Inflammatory macrophage treated with lipopolysaccharide for 4 hours (primary cell): ENCODE results near the gene UBE4B.

ENCODE experiments used
- DNase-seq: peaks from one replicate; pipeline ENCODE4 v3.0.0-alpha.2; 2020

UBE4B gene

DNA sequence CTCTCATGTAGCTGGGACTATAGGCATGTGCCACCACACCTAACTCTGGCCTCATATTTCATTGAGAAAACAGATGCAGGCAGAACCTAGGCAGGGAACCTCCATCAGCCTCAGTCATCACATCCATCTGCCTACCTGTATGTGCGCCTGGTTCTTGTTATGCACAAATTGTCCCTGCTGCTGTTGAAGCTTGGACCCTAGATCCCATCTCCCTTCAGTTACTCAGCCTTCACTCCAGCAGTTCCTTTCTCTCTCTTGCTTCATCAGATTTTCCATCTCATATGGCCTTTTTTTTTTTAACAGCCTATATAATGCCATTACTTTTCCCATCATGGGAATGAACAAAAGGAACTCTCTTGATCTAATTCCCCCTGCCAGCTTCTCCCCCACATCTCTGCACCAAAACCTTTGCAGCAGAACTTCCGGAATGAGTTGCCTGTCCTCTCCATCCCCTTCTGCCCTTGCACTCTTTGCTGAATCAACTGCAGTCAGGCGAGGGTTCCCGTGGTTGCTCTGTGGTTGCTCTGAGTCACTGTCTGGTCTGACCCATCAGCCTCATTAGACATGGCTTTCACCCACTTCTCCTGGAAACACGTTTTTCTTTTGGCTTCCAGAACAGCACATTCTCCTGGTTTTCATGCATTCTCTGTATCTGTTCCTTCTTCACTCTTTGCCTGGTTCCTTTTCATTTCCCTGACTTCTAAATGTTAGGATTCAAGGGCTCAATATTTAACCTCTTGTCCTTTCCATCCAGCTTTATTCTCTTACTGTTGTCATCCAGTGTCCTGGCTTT, 41.5 kb downstream of the UBE4B start:
- peak; percentile 92 for DNase-seq

DNA sequence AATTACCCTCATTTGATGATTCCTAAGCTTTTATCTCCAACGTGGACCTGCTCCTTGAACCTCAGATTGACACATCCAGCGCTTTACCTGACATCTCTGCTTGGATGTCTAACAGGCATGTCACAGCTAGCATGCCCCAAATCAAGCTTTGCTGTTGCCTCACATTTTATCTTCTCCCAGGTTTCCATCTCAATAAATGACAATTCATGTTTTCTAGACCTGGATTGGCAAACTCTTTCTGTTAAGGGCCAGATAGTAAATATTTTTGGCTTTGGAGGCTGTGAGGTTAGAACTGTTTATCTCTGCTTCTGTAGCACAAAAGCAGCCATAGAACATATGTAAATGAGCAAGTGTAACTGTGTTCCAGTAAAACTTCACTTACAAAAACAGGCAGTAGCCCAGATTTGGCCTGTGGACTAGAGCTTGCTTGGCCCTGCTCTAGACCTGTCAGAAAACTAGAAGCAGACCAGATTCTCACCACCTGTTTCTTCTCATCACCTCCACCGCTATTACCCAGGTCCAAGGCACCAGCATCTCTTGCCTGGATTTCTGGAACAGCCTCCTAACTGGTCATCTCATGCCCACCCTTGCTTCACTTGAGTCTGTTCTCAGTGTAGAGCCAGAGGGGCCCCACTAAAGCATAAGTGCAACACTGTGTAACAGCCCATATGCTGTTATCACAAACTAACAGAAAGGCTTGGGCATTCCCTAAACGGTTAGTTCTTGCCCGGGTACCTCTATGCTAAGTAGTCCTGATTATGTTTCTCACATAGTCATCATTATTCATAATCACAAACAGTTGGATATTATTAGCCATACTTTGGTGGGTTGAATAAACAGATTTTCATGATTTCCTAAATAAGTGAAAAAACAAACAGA, 42.3 kb downstream of the UBE4B start:
- DNase-seq = no peak

DNA sequence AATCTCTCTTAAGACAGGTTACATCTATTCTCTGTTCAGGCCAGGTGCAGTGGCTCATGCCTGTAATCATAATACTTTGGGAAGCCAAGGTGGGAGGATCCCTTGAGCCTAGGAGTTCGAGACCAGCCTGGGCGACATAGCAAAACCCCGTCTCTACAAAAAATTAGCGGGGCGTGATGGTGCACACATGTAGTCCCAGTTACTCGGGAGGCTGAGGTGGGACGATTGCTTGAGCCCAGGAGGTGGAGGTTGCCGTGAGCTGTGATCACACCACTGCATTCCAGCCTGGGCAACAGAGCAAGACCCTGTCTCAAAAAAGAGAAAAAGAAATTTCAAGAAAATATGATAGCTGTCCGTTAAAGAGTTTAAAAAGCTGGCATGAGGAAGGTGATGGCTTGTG, 43.0 kb downstream of the UBE4B start:
- no peak for DNase-seq

DNA sequence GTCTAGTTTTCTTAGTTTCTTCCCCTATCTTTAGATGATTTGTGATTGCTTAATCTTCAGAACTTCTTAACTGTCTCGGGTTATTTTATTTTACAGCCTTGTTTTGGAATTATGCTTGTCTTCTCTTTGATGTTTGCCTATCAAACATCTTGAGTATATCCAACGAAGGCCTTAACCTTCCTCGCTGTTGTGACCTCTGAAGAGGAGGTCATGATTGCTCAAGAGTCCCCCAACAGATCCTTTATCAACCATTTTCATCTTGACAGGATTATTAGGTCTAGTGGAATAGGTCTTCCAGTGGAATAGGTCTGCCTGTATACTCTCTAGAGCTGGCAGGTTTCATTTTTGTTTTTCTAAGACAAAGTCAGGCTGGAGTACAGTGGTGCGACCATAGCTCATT, 45.7 kb downstream of the UBE4B start:
- no peak for DNase-seq

DNA sequence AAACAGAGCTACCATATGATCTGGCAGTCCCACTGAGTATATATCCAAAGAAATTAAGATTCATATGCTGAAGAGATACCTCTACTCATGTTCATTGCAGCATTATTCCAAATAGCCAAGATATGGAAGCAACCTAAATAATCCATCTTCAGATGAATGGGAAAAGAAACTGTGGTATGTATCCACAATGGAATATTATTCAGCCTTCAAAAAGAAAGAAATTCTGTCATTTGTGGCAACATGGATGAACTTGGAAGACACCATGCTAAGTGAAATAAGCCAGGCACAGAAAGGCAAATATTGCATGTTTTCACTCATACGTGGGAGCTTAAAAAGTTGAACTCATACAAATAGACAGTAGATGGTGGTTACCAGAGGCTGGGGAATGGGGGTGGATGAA, 47.8 kb downstream of the UBE4B start:
- no peak for DNase-seq

DNA sequence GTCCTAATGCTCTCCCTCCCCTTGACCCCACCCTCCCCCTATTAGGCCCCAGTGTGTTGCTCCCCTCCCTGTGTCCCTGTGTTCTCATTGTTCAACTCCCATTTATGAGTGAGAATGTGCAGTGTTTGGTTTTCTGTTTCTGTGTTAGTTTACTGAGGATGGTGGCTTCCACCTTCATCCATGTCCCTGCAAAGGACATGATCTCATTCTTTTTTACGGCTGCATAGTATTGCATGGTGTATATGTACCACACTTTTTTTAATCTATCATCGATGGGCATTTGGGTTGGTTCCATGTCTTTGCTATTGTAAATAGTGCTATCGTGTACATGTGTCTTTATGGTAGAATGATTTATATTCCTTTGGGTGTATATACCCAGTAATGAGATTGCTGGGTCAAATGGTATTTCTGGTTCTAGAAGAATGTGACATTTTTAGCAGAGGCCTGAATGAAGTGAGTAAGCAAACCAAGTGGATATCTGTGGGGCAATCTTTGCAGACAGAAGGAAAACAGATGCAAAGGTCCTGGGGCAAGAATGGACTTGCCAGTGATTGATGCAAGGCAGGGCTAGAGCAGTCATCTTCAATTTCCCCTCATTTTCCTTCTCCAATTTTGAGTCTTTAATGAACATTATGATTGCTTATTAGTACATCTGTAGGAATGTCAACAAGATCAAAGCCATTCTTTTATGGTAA, 50.2 kb downstream of the UBE4B start:
- DNase-seq = peak; percentile 63

DNA sequence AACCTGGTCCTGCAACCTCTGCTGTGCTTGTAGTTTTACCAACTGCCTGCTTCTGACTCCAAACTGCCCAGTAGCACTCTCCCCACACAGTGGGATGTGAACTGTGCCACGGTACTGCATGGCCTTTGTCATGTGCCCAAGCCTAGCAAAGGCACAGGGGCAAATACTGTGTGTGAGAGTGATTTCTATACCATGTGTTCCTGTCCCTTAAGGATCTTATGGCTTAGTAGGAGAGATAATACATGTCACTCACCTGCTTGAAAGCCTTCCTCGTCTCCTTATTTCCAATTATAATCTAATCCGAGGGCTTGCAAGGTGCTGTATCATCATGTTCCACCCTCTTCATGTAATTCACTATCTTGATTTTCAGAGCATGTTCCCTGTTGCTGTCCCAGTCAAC, 51.3 kb downstream of the UBE4B start:
- no peak for DNase-seq

DNA sequence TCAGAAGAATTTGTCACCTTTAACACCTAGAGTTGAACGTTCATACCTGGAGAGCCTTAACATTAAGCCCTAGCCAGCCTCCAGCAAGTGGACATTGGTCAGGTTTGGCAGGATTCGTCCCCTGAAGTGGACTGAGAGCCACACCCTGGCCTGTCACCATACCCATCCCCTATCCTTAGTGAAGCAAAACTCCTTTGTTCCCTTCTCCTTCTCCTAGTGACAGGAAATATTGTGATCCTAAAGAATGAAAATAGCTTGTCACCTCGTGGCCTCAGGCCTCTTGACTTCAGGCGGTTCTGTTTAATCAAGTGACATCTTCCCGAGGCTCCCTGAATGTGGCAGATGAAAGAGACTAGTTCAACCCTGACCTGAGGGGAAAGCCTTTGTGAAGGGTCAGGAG, 52.3 kb downstream of the UBE4B start:
- no peak for DNase-seq

DNA sequence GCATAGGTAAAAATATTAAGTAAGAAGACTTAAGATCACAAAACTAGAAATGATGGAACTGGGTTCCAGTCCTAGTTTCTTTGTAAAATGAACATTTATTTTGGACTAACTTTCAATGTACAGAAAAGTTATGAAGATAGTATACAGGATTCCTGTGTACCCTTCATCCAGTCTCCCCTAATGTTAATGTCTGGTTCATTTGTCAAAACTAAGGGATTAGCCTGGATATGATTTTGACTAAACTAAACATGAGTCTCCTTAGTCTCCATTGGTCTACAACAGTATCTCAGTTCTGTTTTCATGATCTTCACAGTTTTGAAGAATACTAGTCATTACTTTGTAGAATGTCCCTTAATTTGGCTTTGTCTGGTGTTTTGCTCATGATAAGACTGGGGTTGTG, 54.5 kb downstream of the UBE4B start:
- no peak for DNase-seq

DNA sequence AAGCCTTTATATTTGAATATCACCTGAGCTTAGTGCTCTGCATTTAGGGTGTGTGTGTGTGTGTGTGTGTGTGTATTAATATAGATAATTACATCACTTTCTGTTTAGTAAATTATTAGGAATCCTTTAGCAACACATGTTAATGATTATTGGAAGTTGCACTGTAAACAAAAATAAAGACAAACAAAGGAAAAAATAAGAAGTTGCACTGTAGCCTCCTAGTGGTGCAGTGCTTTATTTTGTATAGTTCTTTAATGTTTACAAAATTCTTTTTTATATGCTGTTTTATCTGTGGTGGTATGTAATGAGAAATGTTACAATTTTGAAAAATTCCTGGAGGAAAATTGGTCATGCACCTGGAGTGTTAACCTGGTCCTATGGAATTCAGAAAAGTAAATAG, 69.2 kb downstream of the UBE4B start:
- no peak for DNase-seq

DNA sequence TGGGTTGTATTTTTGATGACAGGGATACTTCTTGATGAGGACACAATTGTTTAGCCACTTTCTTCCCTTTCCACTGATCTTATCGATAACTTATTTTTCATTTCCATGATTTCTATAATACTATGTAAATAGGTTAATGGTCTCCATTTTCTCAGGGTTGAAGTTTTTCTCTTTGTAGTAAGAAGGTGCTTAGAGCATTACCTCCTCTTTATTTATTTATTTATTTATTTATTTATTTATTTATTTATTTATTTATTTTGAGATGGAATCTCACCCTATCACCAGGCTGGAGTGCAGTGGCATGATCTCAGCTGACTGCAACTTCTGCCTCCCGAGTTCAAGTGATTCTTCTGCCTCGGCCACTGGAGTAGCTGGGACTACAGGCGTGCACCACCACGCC, 70.4 kb downstream of the UBE4B start:
- no peak for DNase-seq

DNA sequence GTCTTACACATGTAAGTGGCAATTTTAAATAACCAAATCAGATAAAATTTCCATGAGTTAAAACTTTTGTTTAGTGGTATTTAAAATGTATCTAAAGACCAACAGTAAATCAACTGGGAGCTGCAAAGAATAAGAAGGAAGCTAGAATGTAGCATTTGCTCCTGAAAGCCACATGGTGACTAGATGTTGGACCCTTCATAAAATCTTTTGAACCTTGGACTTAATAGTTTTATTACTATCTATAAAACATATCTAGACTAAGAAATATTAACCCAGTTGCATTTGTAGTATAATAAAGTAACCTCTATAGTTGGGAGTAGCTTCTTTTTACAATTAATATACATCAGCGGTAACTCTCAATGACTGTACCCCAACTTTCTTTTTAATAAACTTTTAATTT, 72.1 kb downstream of the UBE4B start:
- DNase-seq = no peak

DNA sequence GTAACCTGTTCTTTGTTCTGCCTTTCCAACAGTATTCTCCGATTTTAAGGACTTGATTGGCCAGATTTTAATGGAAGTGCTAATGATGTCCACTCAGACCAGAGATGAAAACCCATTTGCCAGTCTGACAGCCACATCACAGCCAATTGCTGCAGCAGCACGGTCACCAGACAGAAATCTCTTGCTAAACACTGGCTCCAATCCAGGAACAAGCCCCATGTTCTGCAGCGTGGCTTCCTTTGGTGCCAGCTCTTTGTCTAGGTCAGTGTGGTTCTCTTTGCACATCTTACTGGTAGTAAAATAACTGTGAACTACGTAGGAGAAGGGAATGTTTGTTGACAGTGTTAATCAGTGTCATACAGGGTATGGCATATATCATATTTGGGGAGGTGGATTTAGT, 72.7 kb downstream of the UBE4B start:
- no peak for DNase-seq

DNA sequence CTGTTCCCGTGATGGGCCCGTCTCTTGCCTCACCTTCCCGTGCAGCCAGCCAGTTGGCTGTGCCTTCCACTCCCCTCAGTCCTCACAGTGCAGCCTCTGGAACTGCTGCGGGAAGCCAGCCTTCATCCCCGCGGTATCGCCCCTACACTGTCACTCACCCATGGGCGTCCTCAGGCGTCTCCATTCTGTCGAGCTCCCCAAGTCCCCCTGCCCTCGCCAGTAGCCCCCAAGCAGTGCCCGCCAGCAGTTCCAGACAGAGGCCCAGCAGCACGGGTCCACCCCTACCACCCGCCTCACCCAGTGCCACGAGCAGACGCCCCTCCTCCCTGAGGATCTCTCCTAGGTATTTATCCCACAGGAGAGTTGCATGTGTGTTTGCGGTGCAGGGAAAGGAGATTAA, 73.5 kb downstream of the UBE4B start:
- no peak for DNase-seq

DNA sequence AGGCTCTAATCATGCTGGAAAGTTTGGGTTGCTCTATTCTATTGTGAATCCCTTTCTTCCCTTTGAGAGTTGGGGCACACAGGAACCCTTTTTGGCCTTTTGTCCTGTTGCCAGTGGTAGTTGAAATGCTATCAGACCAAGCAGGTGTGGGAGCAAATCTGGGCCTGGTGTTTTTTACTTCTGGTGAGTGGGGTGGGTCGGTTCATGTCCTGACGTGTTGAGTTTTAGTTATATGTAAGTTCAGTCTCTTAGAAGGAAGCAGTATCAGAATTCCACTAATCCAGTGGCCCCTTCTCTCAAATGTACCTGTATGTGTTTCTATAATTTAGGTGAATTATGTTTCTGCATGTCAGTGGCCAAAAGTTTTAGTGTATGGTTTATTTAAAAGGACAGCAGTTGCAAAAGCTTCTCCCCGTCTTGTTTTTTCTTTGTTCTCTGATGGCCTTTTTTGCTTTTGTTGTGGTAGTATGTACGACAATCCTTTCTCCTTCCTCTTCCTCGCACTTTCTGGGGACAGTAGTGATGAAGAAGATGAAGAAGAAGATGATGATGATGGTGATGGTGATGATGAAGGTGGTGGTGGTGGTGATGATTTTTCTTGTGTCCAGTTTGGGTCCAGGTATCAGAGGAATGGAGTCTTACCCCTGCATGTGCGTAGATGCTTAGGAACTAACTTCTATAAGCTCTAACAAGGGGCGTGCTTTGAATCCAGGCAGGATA, 74.2 kb downstream of the UBE4B start:
- no peak for DNase-seq

DNA sequence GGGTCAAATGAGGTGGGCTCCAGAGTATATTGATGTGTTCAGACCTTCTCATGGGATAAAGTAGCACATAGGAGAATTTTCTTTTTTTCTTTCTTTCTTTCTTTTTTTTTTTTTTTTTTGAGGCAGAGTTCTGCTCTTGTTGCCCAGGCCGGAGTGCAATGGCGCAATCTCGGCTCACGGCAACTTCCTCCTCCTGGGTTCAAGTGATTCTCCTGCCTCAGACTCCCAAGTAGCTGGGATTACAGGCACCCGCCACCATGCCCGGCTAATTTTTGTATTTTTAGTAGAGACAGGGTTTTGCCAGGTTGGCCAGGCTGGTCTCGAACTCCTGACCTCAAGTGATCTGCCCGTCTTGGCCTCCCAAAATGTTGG, 74.7 kb downstream of the UBE4B start:
- DNase-seq = peak; percentile 12

DNA sequence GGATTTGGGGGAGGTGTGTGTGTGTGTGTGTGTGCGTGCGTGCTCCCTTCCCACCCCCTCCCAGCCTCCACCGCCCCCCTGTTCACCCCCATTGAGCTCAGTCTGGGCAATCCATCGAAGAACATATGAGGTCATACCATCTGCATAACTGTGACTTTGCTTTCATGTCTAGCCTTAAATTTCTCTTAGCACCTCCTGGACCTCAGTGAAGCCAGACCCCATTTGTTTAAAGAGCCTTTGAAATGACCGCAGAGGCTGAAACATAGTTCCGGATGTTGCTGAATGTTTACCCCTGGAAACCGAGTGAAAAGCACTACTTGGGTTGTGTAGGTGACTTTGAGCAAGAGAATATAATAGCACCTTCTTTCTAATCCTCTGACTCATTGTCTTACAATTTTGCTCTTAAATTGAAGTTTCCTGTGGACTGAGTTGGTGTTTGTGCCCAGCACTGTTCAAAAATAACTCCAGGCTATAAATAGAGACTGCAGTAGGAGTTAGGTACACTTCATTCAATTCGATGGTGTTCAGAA, 75.4 kb downstream of the UBE4B start:
- DNase-seq = no peak

DNA sequence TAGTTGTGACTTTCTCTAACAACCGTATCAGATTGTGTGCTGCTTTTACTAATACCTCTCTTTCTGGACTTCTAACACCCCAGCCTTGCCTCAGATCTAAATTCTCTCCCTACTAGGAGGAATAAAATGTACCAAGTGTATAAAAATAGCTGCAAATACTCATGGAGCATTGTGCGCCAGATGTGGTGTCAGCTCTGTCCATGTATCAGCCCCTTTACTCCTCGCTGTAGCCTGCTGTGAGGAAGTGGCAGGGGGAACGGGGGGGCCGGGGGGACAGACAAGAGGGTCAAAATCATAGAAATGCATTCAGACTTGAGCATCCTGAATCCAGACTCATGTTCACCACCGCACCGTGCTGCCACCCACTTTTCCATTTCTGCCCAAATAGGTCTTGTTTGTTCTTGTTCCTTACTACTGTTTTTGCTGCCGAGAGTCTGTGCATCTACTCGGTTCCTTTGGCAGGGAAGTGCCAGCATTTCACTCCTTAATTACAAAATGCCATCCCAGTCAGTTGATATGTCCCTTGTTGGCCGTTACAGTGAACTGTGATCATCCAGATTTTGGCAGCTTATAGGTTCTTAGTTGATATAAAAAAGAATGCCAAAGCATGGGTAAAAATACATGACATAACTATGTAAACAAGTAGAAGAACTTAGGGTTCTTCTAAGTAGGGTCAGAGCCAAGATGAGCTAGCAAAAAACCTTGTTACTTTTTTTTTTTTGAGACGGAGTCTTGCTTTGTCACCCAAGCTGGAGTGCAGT, 76.4 kb downstream of the UBE4B start:
- DNase-seq = no peak

DNA sequence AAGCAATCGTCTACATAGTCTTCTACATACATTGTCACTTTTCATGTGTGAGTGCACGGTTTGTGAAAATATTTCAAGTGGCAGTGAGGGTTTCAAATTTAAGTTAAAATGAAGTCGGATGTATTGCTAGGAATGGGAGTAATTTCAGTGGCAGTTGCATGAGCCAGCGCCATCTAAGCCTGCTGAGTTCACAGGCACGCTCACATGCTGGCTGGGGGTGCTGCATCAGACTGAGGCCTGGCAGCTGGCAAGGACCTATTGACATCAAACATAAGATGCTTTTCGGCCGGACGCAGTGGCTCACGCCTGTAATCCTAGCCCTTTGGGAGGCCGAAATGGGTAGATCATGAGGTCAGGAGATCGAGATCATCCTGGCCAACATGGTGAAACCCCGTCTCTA, 80.7 kb downstream of the UBE4B start:
- DNase-seq = no peak

DNA sequence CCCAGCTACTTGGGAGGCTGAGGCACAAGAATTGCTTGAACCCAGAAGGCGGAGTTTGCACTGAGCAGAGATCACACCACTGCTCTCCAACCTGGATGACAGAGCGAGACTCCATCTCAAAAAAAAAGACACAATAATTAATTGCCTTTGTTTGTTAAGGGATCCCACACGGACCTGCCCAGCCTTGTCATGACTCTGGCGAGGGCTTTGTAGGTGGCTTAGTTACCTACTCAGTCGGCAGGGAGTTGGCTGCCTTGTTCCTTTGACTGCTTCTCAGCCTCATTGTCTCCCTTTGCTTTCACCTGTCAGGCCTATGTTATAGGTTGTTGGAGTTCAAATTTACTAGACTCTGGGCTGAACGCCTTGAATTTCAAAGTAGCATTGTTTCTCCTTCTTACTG, 82.0 kb downstream of the UBE4B start:
- no peak for DNase-seq

DNA sequence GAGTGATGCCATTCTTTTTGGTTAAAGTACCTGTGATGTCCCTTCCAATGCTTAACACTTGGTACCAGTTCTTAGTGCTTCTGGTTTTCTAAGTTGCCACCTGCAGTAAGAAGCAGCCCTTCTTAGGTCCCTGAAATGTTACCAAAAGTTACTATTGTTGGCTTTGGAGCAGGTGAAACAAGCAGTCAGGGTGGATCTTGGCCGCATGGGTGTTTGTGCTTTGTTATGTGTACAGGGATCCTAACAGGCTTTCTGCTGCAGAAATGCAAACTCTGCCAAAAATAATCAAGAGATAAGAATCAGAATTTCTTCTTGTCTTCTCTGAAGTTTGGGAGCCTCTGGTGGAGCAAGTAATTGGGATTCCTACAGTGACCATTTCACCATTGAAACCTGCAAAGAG, 84.4 kb downstream of the UBE4B start:
- no peak for DNase-seq

DNA sequence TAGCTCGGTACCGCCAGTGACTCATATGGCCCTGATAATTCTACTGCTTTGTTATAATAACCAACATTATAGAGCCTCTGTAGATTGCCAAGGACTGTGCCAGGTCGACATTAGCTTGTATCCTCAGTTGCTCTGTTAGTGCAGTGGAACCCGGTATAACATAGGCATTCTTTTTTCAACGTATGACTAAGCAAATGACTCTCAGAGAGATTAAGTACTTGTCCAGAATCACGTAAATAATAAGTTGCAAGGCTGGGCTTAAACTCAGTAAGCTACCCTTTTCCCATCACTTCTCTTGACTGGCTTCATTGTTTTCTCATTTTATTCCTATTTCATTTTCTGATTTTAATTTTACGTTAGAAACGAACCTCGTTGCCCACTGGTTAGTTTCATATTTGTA, 85.1 kb downstream of the UBE4B start:
- no peak for DNase-seq
